Stimulated activated naive CD4-positive, alpha-beta T cell treated with Interleukin-2 at 50 U/mL for 16 hours (primary cell): Measurements from ENCODE around the gene CLASP2.
A peak's percentile ranks its signal among the peaks of the same experiment; 100 is the strongest.
"Not testable (repeated sequence)": the region's sequence is repeated elsewhere in the genome, so short reads cannot be mapped to it uniquely, and the experiment has no call there.

Source experiments
- DNase-seq: peaks from one replicate; lab custom pipeline; 2025; lab: John Stamatoyannopoulos, UW

Gene CLASP2

DNA sequence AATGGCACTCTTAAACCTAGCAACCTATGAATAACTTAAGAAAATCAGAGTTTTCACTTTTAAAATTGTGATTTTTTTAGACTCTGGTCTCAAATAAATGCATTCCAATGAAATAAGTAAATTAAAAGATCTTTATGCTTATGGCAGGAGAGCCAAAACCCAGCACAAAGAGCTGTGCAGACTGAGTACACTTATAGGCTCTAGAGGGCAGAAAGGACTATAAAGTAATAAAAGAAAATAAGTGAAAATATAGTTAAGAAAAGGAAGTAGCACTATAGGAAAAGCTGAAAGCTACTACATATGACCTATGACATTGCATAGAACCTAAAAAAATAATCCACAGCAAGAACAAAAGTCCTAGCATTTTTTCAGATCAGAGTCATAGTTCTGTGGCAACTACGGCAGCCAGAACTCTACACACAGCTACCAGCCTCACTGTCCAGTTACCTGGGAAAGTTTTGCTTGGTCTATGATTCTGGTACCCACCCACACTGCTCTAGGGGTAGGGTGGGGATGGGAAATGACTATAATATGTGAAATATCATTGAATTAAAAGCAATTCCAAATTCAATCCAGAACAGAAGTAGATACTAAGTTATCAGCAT, 30.5 kb downstream of the CLASP2 start:
- DNase-seq, result no peak

GRCh38 chr3:33682770-33683169, 35.3 kb downstream of the CLASP2 start:
- DNase-seq, result no peak

- DNase-seq, result no peak
These were observed 36.4 kb downstream of the CLASP2 start for GRCh38 chr3:33681667-33682066.

- no peak for DNase-seq
These were observed 40.0 kb downstream of the CLASP2 start for GRCh38 chr3:33678073-33678472.

DNA sequence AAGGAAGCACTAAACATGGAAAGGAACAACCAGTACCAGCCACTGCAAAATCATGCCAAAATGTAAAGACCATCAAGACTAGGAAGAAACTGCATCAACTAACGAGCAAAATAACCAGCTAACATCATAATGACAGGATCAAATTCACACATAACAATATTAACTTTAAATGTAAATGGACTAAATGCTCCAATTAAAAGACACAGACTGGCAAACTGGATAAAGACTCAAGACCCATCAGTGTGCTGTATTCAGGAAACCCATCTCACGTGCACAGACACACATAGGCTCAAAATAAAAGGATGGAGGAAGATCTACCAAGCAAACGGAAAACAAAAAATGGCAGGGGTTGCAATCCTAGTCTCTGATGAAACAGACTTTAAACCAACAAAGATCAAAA, 44.6 kb downstream of the CLASP2 start:
- not testable (repeated sequence) for DNase-seq

- no peak for DNase-seq
These were observed 49.4 kb downstream of the CLASP2 start for GRCh38 chr3:33668618-33669017.

DNA sequence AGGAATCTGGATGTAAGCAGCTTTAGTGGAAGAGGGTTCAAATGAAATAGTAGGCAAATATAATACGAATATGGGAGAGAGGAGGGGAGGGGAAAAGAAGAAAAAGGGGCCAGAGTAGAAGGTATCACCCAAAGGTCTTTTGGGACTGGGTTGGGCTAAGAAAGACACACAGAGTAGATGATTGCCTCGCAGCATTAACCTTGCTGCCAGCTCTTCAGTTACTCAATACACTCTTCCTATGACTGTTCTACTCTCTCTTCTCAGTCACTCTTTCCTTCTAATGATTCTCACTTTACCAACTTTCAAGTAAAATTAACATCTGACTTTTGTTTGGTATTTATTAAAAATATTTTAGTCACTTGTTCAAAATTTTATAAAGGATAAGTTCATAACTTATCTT, 52.8 kb downstream of the CLASP2 start:
- DNase-seq, result no peak

DNA sequence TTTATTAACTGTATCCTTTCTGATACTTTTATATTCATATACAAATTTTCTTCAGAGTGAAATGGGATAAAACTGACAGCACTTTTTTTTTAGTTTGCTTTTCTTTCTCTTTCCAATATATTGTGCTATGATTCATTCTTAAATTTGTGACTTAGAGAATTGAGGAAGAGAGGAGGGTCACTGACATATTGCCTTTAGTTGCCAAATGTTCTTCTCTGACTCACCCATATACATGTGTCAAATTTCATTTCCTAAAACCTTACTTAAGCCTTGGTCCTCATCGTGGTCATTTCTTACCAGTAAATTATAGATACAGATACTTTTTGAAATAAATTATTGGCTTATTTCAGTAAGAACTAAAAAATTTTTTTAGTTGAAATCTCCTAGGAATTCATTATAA, 53.9 kb downstream of the CLASP2 start:
- no peak for DNase-seq

GRCh38 chr3:33663042-33663441, 55.0 kb downstream of the CLASP2 start:
- no peak for DNase-seq

DNA sequence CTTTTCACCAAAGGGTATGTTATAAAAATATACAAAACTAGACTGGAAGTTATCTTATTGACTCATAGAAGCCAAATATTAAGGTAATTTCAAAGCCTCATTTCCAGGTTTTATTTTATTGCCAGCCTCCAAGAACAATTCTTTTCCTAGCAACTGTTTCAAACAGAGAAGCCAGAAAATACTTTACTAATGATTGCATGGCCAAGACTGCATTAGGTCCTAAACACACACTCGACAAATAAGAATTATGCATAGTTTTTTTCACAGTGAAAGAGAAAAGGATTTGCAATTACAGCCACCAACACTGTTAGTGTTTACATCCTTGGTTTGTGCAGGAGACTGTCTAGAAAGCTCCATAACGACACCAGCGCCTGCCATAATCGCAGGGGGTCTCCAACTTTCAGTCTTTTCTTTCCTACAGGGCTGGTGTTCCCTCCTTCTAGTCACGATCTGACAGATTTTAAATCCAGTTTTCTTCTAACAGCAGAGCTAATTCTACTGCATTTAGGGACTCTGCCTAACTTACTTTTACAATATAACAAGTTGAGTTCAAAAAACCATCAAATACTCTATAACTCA, 58.1 kb downstream of the CLASP2 start:
- DNase-seq, result no peak

DNA sequence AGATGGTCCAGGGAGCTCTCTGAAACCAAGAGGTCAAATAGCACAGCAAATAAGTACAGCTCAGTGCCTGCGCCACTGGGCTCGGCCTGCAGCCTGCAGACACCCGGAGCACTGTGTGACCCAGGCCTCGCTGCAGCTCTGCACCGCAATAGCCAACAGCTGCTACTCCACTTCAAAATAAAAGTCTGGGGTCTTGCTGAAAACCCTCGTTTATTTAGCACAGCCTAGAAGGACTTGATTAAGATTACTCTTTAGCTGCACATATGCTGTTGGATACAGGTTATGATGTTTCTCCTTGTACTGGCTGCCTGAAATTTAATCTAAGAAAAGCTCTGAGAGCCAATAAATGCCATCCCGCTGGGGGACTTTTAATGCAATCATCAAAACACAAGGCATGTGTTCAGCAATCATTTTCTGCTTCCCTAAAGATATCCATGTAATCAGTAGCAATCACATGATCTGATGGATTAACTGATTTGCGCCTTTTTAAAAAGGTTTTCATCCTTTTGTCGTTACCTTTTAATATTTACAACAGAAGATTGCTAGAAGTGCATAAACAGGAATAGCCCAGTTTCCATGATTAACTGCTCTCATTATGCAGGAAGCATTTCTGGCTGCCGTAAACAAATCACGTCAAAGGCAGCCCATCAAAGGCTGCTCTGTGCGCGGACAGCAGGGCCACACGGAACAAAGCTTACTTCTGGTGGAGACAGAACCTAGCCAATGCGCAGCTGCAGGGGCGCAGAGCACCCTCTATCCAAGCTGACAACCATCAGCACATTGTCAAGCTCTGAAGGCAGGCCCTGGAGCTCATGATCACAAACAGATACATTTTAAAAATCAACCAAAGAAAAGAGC, 58.8 kb downstream of the CLASP2 start:
- DNase-seq, result no peak

DNA sequence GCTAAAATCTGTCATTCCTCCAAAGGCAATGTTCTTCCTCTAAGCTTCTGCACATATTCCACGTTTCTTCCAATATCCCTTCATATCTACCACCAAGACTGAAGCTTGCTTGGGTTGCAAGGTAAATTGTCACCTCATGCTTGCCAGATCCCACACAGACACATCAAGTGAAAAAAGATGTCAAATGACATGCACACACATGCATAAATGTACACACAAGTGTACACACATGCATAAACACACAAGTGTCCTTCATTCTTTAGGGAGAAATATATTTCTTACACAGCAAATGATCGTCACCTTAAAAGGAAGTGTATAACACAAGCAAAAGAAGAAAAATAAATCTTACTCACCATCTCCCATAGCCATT, 59.4 kb downstream of the CLASP2 start:
- DNase-seq, result no peak

DNA sequence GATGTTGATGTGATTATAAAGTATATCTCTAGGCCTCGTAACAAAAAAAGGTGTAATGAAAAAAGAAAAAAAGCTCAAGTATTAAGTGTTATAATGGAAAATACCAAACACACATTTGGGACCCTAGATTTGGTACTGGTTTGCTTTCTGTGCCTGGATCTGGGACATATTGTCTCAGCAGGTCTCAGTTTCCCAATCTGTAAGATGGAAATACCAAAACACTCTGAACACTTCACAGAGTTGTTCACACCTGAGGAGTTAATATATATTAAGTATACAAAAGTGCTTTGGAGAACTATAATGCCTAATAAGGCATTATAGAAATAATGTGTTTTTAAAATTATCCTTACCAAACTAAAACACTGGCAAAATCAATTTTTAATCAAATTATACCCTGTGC, 60.0 kb downstream of the CLASP2 start:
- no peak for DNase-seq

GRCh38 chr3:33652736-33653135, 65.3 kb downstream of the CLASP2 start:
- DNase-seq, result no peak

GRCh38 chr3:33651101-33651500, 67.0 kb downstream of the CLASP2 start:
- not testable (repeated sequence) for DNase-seq

DNA sequence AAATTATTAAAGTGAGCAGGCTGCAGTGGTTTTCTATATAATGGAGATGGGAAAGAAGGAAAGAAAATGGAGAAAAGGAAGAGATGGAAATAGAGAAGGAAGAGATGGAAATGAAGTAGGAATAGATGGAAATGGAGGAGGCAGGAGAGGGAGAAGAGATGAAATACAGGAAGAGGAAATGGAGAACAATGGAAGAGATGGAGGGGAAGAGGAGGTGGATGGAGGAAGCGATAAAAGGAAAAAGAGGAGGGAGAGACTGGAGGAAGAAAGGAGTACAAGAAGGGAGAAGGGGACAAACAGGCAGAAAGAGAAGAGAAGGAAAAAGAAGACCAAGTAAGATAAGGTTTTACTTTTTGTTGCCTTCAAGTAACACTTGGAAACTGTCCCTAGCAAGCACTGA, 67.6 kb downstream of the CLASP2 start:
- DNase-seq, result no peak

GRCh38 chr3:33648793-33649192, 69.3 kb downstream of the CLASP2 start:
- DNase-seq, result no peak

DNA sequence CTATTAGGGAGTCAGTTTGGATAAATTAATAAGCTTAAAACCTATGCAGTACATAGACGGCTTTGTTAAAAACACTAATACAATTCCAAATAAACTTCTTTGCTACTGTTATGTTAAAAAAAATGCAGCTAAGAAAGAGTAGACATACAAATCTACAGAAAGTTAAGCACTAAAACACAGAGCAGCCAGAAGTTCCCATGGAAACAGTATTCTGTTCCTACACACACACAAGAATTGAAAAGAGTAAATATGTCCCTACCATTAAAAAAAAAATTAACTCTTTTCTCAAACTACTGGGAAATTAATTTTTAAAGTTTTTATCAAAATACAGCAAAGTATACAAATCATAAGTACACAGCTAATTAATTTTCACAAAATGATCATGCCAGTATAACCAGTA, 71.6 kb downstream of the CLASP2 start:
- DNase-seq, result no peak

DNA sequence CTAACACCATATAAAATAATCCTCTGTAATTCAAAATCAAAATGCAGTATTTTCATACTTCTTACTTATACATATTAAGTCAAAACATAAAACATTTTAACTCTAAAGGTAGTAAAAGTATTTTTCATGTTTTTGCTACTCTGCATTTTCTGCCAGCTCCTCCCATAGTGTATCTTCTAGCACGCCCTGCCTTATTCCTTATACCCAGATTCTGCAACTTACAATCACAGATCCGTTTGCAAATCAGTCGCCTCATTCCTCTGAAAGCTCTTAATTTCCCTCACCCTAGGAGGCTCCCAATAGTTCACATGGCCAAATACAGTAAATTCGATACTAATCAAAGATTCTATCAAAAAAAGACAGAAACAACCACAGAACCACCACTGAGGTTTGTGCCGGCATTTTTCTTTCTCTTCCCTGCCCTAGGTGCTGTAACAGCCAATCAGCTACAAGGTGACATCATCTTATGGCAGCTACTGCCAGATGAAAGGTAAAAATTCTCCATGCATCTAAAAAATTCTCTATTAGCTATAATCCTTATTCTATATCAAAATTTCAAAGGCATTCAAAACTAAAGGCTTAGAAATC, 72.9 kb downstream of the CLASP2 start:
- peak; percentile 6 for DNase-seq

GRCh38 chr3:33644582-33644981, 73.5 kb downstream of the CLASP2 start:
- DNase-seq, result no peak

GRCh38 chr3:33642806-33643205, 75.2 kb downstream of the CLASP2 start:
- no peak for DNase-seq

- DNase-seq, result no peak
These were observed 78.2 kb downstream of the CLASP2 start for GRCh38 chr3:33639889-33640288.

- DNase-seq, result no peak
These were observed 80.6 kb downstream of the CLASP2 start for GRCh38 chr3:33637482-33637881.
